Lower lobe of right lung (tissue), 2 donors: Measurements from ENCODE around the gene AGBL1. TPM values are rescaled to one million over a fixed set of nuclear protein-coding genes. Genes with fewer than 3 reads are reported as not detected.
A peak's percentile ranks its signal among the peaks of the same experiment; 100 is the strongest.

ENCODE experiments used
- ATAC-seq, 2 donors: fragments of 200-7000 bp; cut with Tn5 transposase; one replicate each; pipeline ENCODE4 v1.9.1; 2020 to 2022; ENCODE audit warnings: mild to moderate bottlenecking in 2 of 2, moderate library complexity in 2 of 2
- DNase-seq: peaks from one replicate; pipeline ENCODE4 v3.0.0-alpha.2; 2020
- H3K27ac ChIP-seq: fragments of 200-600 bp; one replicate; pipeline ENCODE4 v1.8.0; 2022
- H3K27me3 ChIP-seq: fragments of 200-600 bp; one replicate; pipeline ENCODE4 v1.8.0; 2022; ENCODE audit warnings: low read depth
- H3K36me3 ChIP-seq: fragments of 200-600 bp; one replicate; pipeline ENCODE4 v1.8.0; 2022; ENCODE audit warnings: mild to moderate bottlenecking
- H3K4me1 ChIP-seq: fragments of 200-600 bp; one replicate; pipeline ENCODE4 v1.8.0; 2022
- H3K4me3 ChIP-seq: fragments of 200-600 bp; one replicate; pipeline ENCODE4 v1.8.0; 2022; ENCODE audit warnings: mild to moderate bottlenecking
- H3K9me3 ChIP-seq: fragments of 200-600 bp; one replicate; pipeline ENCODE4 v1.8.0; 2022
- CTCF ChIP-seq: fragments of 200-600 bp; IDR thresholded peaks from one replicate; pipeline ENCODE4 v1.8.0; 2022; ENCODE audit warnings: antibody characterized with exemption, mild to moderate bottlenecking
- intact Hi-C: fragments of 100-400 bp; cut with DNase I; formaldehyde crosslinking; loops from one replicate; pipeline ENCODE4 v1.11.0; 2022
- total RNA-seq: library from RNA; stranded (reverse); fragmentation: NEBNext Ultra II Directional; extraction: Animal tissue kit (Norgen Biotek cat#: 25700); gene quantifications from one replicate; pipeline ENCODE4 v1.2.1, GENCODE V29; 2021
- donor health status: DM: no; HTN: yes; CAD: no; lungs with severe emphysema.

Gene AGBL1
- total RNA-seq, 1 donor from 2014 or later, result 12.0 TPM

GRCh38 chr15:86394866-86395265, 315.2 kb downstream of the AGBL1 start:
- intact Hi-C loops, result no loop called here
- TF ChIP-seq CTCF, result no peak
- no peak for ATAC-seq
- H3K4me3 ChIP-seq, result no peak overlapping the region
- H3K9me3 ChIP-seq, result no peaks in the 10 kb centered on the region
- H3K36me3 ChIP-seq, result no peaks in the 10 kb centered on the region
- no peak for DNase-seq
- no peak overlapping the region for H3K27ac ChIP-seq
- H3K4me1 ChIP-seq, result no peaks in the 10 kb centered on the region
- no peaks in the 10 kb centered on the region for H3K27me3 ChIP-seq

DNA sequence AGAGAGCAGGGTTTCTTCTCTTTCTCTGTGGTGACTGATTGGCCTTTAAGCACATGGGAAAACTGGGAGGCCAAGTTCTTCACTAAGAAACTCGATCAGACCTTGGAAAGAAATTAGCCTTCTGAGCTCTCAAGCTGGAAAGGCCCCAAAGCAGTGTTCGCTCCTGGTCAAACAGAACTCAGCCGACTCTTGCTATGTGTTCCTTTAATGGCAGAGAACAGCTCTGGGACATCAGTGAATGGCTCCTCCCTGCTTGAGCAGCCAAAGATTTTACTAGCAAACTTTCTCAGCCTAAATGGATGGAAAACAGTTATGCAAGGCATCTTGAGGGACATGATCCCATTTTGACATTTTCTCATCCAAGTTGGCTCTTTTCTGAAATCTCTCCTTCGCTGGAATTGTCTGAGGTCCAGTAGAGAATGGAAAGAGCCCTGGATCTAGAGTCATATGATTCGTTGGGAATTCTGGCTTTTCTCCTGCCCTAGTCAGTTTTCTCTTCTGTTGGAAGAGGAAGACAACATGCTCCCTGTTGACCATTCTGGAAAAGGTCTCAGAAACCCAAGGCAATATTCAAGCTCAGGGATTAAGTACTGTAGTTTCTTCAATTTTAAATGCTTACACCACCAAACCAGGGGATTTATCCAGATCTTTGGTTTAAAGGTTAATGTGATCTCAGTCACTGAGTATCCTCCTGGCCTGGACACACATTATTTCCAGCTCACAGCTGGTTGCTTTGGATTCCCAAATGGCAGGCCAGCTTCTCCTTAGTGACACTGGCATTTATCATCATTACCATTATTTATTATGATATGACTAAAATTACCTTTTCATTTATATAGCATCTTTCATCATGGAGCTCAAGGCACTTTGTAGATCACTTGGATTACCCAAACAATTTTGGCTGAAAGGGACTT, 319.6 kb downstream of the AGBL1 start:
- Histone ChIP-seq H3K9me3 (no peaks in the 10 kb centered on the region), H3K36me3 (no peaks in the 10 kb centered on the region), H3K27ac (no peak overlapping the region), H3K4me1 (no peaks in the 10 kb centered on the region), H3K27me3 (no peaks in the 10 kb centered on the region), H3K4me3 (no peak overlapping the region)
- ATAC-seq, result peak in 1 of 2 donors; percentile 38
- no peak for TF ChIP-seq CTCF
- intact Hi-C loops, result no loop called here
- no peak for DNase-seq

- ATAC-seq (no peak), DNase-seq (no peak)
- H3K4me1 ChIP-seq, result no peaks in the 10 kb centered on the region
- no peaks in the 10 kb centered on the region for H3K36me3 ChIP-seq
- intact Hi-C loops, result no loop called here
- no peaks in the 10 kb centered on the region for H3K27me3 ChIP-seq
- H3K27ac ChIP-seq, result no peak overlapping the region
- TF ChIP-seq CTCF, result no peak
- H3K9me3 ChIP-seq, result no peaks in the 10 kb centered on the region
- no peak overlapping the region for H3K4me3 ChIP-seq
Measured at GRCh38 chr15:86403221-86403620, 323.6 kb downstream of the AGBL1 start.

DNA sequence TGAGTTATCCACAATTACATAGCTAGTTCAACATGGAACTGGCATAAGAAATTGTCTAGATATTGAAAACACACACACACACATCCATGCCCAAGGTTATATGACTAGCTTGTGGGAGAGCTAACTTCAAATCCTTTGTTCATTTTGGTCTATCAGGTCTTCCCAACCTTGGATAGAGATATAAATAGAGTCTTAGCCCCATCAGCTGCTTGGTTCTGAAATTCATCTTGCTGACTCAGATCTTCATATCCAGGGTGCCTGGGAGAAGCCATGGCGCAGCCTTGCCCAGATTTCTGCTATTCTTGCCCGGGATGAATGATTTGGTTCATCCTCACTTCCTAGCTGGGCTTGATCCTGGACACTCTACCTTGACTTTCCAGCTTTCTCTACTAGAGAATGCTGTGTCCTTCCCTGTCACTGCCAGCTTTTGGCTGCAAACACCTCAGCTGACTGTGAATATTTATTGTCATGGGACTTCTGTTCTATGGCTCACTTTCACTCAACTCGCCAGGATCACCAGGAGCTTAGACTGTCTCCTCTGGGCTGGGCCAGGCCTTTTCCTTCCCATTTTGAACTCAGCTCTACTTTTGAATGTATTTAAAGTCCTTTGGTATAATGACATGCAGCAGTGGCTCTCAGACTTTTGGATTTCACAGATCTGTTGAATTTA, 324.4 kb downstream of the AGBL1 start:
- TF ChIP-seq CTCF, result no peak

DNA sequence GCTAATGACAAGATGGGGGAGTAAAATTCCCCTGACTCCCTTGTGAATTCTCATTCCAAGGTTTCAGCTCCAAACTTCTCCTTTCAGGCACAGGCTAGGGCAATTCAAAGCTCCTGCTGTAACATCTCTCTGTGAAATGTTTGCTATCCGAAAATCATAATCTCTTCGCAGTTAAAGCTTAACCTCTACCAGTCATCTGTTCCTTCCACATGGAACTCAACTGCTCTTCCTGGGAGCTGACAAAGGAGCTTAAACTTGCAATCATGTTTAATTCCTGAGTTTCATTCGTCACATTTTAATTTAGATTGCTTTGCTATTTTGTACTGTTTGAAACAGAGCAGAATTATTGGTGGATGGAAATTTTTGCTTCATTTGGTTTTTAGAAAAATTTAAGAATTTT, 328.6 kb downstream of the AGBL1 start:
- no peaks in the 10 kb centered on the region for H3K36me3 ChIP-seq
- no peak overlapping the region for H3K4me3 ChIP-seq
- DNase-seq, result no peak
- no peak for TF ChIP-seq CTCF
- H3K27ac ChIP-seq, result no peak overlapping the region
- intact Hi-C loops, result no loop called here
- H3K27me3 ChIP-seq, result no peaks in the 10 kb centered on the region
- ATAC-seq, result no peak
- no peaks in the 10 kb centered on the region for H3K4me1 ChIP-seq
- H3K9me3 ChIP-seq, result no peaks in the 10 kb centered on the region

More for the DNA sequence above, 324.4 kb downstream of the AGBL1 start:
- DNase-seq (no peak), ATAC-seq (no peak)
- no peaks in the 10 kb centered on the region for H3K9me3 ChIP-seq
- no peaks in the 10 kb centered on the region for H3K4me1 ChIP-seq
- H3K27me3 ChIP-seq, result no peaks in the 10 kb centered on the region
- H3K36me3 ChIP-seq, result no peaks in the 10 kb centered on the region
- H3K4me3 ChIP-seq, result no peak overlapping the region
- H3K27ac ChIP-seq, result no peak overlapping the region
- intact Hi-C loops, result no loop called here
